ENCODE results near the gene EFCAB13.
"Not testable (repeated sequence)": the region's sequence is repeated elsewhere in the genome, so short reads cannot be mapped to it uniquely, and the experiment has no call there.

Gene EFCAB13

GRCh38 chr17:47330548-47330947 lies 6.8 kb downstream of the EFCAB13 start:
- no peak for DNase-seq

DNA sequence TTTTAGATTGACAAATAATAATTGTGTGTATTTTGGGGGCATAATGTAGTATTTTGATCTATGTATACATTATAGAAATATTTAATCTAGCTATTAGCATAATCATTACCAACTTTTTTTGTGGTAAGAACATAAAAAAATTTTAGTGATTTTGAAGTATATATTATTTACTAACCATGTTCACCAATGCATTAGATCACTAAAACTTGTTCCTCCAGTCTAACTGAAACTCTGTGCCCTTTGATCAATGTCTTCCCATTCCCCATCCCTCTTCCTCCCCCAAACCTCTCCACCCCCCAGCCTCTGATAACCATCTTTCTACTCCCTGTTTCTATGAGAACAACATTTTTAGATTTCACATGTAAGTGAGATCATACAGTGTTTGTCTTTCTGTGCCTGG lies 8.5 kb downstream of the EFCAB13 start:
- no peak for DNase-seq

GRCh38 chr17:47335101-47335936 lies 11.6 kb downstream of the EFCAB13 start:
- DNase-seq: no peak

- no peak for DNase-seq
Measured at GRCh38 chr17:47338026-47338425, 14.3 kb downstream of the EFCAB13 start.

DNA sequence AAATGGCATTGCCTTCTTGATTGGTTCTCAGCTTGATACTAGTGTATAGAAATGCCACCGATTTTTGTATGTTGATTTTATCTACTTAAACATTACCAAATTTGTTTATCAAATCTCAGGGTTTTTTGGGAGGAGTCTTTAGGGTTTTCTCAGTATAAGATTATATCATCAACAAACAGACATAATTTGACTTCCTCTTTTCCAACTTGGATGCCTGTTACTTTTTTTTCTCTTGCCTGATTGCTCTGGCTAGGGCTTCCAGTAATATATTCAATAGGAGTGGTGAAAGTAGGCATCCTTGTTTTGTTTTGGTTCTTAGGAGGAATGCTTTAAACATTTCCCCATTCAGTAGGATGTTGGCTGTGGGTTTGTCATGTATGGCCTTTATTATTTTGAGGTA lies 29.1 kb downstream of the EFCAB13 start:
- DNase-seq: no peak

- no peak for DNase-seq
Measured at GRCh38 chr17:47358652-47359051, 34.9 kb downstream of the EFCAB13 start.

GRCh38 chr17:47363171-47363570 lies 39.4 kb downstream of the EFCAB13 start:
- no peak for DNase-seq

DNA sequence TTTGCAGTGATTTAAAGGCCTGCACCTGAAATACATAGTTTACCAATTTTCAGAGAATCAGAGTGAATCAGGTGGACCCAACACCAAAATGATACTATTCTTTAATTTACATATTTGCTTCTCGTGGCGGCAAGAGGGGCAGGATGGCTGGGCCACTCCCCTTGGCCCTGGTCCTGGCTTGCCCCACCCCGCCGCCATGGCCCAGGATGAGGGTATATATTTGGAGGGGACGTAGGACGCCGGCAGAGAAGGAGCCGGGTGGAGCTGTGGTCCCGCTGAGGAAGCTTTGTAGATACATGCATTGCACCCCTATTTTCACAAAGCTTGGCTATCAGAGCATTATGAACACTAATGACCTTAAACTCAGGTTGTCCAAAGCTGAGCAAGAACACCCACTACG lies 43.5 kb downstream of the EFCAB13 start:
- DNase-seq: no peak

GRCh38 chr17:47368262-47368661 lies 44.5 kb downstream of the EFCAB13 start:
- DNase-seq: peak; percentile 3

GRCh38 chr17:47370899-47371298 lies 47.1 kb downstream of the EFCAB13 start:
- not testable (repeated sequence) for DNase-seq

GRCh38 chr17:47373002-47373401 lies 49.2 kb downstream of the EFCAB13 start:
- DNase-seq: no peak

DNA sequence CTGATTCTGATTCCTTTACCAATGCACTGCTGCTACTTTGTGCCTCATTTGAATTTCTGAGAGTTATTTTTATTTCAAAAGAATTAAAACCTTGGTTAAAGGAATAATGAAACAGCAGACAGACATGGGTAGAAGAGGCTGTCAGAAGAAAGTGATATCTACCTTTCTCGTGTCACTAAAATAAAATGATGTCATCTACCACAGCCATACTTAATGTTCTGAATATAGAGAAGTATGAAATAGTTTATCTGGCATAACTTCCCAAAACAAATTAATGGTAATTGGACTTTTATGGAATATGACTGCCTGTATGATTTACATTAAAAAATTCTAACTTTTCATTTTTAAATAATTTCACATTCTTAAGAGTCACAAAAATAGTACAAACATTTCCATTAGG lies 52.5 kb downstream of the EFCAB13 start:
- DNase-seq: no peak

DNA sequence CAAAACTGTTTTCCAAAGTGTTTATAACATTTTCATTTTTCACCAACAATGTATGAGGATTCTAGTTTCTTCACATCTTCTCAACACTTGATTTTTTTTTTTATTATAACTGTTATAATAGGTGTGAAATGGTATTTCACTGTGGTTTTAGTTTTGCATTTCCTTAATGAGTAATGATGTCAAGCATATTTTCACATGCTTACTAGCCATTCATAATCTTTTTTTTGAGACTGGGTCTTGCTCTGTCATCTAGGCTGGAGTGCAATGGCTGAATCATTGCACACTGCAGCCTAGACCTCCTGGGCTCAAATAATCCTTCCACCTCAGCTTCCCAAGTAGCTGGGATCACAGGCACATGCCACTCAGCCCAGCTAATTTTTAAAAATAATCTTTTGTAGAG lies 65.1 kb downstream of the EFCAB13 start:
- DNase-seq: no peak

- not testable (repeated sequence) for DNase-seq
Measured at GRCh38 chr17:47397532-47398128, 73.9 kb downstream of the EFCAB13 start.

DNA sequence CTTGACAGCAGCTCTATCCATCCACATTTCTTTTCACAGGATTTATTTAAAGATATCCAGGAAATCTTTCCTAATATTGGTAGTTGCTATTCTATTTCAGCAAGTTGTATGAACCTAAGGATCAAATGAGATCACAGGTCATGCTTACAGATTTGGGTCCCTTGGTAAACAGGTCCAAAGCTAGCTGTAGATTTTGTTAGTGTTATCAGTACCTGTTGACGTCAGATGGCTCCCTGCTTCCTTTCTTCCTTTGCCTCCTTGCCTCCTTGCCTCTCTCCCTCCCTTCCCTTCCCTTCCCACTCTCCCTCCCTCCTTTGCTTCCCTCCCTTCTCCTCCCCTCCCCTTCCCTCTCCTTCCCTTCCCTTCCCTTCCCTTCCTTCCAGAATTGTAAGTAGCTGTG lies 76.6 kb downstream of the EFCAB13 start:
- no peak for DNase-seq

DNA sequence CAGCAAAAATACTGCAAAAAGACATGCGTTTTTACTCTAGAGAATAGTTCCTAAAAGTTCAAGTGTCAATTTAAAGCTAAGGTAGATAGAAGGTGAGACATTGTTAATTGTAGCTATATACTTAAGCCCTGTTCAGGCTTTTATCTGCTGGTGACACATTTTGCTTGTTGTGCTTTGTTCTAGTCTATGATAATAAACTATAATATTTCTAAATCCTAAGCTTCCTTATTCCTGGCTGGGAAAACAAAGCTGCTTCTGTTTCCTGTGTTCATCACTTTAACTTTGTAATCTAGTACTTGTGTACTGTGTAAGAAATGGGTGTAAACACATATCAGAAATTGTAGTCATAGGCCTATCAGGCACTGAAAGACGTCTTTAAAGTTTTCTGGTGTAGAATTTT lies 77.3 kb downstream of the EFCAB13 start:
- no peak for DNase-seq

- DNase-seq: no peak
Measured at GRCh38 chr17:47404006-47404405, 80.3 kb downstream of the EFCAB13 start.

DNA sequence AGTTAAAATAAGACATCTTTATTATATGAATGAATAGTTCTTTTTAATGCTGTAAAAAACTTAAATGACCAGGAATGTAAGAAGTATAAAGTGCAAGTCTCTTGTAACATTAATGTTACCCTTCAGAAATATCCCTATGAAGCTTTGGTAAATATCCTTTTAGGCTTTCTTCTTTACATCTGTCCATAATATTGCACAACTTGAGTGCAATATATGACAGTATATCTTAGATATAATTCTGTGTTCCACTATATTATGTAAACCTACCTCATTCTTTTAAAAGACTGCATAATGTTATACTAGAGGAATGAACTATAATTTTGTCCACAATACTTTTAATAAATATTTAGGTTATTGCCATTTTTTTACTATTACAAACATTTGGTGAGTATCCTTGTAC lies 81.1 kb downstream of the EFCAB13 start:
- DNase-seq: no peak

DNA sequence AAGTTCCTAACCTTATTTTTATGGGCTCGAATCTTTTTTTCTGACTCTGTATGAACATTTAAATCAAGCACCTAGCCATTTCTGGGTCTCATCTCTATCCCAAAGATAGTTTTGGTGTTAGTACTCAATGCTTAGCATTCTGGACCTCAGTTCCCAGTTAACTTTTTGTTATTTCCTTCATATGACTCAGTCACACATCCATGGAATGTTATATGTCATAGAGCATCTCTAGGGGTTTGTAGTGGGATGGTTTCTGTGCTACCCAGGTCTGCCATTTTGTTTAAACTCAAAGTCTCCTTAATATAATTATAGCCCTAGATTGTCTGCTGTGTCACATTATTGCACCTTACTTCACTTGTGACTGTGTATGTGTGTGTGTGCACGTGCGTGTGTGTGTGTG lies 90.1 kb downstream of the EFCAB13 start:
- DNase-seq: no peak

DNA sequence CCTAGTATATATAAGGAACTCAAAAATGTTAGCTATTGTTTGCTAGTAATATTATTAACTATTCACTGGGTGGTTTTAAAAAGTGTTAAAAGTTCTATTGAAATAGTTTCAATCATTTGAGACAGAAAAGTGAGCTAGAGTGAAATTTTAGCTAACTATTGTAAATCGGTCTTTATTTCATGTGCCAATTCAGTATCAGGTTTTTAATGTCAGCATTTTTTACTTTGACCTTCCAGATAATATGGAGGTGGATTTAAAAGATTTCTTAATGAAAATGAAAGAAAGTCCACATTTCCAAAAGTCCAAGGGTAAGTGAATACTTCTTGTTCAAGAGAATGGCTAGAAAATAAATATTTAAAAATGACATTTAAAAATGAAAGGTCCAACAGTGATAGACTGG lies 90.9 kb downstream of the EFCAB13 start:
- DNase-seq: no peak

DNA sequence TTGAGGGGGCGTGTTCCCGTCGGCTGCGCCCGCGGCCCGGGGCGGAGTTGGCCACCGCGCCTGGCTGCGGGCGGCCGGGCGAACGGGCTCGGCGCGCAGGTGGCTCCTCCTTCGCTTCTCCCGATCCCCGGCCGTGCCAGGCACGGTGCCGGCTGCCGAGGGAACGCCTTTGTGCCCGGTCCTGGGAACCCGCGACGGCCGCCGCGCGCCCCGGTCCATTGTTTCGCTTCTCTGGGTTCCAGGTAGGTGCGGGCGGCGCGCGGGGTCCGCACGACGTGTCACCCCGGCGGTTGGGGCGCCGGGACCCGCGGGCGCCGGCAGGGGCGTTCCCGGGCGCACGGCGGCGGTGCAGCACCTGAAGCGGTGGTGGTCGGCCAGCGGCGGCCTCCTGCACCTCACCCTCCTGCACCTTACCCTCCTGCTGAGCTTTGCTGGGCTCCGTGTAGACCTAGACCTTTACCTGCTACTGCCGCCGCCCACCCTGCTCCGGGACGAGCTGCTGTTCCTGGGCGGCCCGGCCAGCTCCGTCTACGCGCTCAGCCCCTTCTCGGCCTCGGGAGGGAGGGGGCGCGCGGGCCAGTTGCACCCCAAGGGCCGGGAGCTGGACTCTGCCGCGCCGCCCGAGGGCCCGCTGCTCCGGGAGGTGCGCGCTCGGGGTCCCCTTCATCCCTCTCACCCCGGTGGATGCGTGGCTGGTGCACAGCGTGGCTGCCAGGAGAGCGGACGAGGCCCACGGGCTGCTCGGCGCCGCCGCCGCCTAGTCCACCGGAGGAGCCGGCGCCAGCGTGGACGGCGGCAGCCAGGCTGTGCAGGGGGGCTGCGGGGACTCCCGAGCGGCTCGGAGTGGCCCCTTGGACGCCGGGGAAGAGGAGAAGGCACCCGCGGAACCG lies 99.9 kb downstream of the EFCAB13 start:
- DNase-seq: no peak

DNA sequence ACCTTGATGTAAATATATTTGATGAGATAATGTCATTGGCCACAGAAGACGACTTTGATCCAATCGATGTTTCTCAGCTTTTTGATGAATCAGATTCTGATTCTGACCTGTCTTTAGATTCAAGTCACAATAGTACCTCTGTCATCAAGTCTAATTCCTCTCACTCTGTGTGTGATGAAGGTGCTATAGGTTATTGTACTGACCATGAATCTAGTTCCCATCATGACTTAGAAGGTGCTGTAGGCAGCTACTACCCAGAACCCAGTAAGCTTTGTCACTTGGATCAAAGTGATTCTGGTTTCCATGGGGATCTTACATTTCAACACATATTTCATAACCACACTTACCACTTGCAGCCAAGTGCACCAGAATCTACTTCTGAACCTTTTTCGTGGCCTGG lies 101.5 kb downstream of the EFCAB13 start:
- not testable (repeated sequence) for DNase-seq

GRCh38 chr17:47425887-47426635 lies 102.3 kb downstream of the EFCAB13 start:
- not testable (repeated sequence) for DNase-seq

Measured in NCI-H774 (cell line).